Measurements from ENCODE around the gene SND1.
A peak's percentile ranks its signal among the peaks of the same experiment; 100 is the strongest.

Gene SND1

DNA sequence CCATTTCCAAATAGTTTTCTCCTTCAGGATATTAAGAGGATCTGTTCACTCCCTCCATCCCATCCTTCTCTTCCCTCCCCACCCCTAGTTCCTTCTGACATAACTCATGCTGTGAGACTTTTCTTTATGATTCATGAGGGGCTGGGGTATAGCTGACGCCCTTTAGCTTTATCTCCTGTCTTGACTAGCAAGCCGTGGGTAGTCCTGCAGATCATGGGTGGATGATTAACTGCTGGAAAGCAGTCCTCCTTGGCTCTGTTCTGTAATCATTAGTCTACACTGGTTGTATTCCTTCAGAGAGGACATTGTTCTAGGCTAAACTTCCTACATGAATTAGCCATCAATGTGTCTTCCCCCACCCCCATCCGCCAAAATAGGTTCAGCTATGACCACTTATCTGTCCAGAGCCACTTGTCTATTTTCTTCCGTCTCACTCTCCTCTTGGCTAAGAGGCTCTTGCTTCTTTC, 243.9 kb downstream of the SND1 start:
- TF ChIP-seq, protein P1, sequence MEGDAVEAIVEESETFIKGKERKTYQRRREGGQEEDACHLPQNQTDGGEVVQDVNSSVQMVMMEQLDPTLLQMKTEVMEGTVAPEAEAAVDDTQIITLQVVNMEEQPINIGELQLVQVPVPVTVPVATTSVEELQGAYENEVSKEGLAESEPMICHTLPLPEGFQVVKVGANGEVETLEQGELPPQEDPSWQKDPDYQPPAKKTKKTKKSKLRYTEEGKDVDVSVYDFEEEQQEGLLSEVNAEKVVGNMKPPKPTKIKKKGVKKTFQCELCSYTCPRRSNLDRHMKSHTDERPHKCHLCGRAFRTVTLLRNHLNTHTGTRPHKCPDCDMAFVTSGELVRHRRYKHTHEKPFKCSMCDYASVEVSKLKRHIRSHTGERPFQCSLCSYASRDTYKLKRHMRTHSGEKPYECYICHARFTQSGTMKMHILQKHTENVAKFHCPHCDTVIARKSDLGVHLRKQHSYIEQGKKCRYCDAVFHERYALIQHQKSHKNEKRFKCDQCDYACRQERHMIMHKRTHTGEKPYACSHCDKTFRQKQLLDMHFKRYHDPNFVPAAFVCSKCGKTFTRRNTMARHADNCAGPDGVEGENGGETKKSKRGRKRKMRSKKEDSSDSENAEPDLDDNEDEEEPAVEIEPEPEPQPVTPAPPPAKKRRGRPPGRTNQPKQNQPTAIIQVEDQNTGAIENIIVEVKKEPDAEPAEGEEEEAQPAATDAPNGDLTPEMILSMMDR (IDR thresholded peaks at IDR 0.05; ENCODE audit: extremely low read depth, missing control alignments), result no peak
- DNase-seq (ENCODE audit: low spot score), result no peak

DNA sequence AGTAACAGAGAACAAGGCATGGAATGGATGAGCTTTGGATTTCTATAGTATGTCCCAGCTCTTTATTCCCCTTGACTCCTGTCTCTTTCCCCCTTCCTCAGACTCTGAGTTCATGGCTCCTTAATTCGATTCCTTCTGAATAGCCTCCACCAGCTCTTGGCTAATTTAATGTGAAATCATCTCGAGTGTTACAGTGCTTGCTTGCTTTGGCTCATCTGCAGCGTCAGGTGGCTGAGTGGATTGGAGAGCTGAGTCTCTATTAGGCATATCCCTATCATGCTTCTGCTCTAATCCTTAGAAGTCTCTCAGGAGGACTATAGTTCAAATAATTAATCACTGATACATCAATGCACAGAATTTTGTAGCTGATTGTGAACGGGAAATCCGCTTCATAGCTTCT, 244.7 kb downstream of the SND1 start:
- TF ChIP-seq, protein P1 (IDR thresholded peaks at IDR 0.05; ENCODE audit: extremely low read depth, missing control alignments), result no peak

DNA sequence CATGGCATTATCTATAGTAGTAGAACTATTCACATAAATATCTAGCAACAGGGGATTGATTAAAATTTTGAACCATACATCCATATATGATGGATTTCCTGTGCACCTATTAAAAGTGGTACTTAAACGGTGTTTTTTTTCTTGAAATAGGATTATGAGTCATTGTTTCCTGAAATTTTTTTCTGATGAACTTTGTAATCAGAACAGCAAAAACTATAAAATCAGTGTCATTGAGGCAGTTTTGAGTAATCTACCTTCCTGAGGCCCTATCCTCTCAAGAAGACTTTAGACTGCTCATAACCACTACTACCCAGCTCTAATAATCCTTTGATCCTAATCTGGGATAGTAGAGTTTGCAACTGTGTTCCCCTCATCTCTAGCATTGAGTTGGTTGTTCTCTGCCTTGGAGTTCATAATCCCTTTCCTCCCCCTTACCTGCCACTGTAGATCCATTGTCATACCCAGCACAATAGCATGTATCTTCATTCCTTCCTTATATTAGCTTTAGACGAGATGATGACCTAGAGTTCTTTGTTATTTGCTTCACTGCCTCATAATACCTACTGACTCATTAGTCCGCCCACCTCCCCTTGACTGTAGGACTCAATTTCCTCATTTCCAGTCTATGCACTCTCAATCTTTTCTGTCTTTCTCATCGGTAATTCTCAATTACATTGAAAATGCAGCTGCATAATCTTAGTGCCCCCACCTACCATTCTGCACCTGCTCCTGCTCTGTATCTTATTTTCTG, 245.9 kb downstream of the SND1 start:
- DNase-seq (ENCODE audit: low spot score), result no peak
- TF ChIP-seq, protein P1 (IDR thresholded peaks at IDR 0.05; ENCODE audit: extremely low read depth, missing control alignments), result no peak

More for the DNA sequence above, 244.7 kb downstream of the SND1 start:
- DNase-seq (ENCODE audit: low spot score), result no peak

DNA sequence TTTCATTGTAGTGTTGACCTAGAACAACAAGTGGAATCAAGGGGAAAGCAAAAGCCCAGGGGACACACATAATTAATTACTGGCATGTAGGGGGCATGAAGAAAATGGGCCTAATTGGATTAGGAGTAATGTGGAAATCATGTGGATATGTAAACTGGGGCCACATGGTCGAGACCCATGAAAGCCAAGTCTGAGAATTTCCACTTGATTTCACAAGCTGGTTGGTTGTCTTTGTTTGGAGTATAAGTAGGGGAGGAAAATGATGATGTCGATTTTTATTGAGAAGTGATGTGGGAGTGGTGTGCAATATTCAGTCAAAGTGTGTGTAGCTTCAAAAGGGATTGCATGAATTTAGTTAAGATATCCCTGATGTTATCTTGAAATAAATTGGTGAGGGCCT, 247.4 kb downstream of the SND1 start:
- TF ChIP-seq, protein P1 (IDR thresholded peaks at IDR 0.05; ENCODE audit: extremely low read depth, missing control alignments), result no peak
- no peak for DNase-seq (ENCODE audit: low spot score)

DNA sequence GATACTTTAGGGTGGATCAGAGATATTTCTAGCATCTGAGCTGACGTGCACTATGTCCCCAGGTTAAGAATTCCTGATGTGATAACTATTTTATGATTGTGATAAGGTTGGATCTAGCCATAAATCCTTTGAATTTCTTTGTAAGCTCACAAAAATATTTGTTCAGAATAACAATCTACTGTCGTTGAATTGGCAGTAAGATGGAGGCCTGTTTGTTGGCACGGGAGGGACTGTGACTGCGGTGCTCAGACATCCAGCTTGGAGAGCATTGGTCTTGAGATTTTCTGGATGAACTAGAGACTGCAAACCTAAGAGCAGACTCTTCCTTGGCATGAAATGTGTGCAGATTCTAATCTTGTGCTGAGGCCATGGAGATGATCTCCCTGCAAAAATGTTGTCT, 248.1 kb downstream of the SND1 start:
- TF ChIP-seq, protein P1 (IDR thresholded peaks at IDR 0.05; ENCODE audit: extremely low read depth, missing control alignments), result no peak
- no peak for DNase-seq (ENCODE audit: low spot score)

DNA sequence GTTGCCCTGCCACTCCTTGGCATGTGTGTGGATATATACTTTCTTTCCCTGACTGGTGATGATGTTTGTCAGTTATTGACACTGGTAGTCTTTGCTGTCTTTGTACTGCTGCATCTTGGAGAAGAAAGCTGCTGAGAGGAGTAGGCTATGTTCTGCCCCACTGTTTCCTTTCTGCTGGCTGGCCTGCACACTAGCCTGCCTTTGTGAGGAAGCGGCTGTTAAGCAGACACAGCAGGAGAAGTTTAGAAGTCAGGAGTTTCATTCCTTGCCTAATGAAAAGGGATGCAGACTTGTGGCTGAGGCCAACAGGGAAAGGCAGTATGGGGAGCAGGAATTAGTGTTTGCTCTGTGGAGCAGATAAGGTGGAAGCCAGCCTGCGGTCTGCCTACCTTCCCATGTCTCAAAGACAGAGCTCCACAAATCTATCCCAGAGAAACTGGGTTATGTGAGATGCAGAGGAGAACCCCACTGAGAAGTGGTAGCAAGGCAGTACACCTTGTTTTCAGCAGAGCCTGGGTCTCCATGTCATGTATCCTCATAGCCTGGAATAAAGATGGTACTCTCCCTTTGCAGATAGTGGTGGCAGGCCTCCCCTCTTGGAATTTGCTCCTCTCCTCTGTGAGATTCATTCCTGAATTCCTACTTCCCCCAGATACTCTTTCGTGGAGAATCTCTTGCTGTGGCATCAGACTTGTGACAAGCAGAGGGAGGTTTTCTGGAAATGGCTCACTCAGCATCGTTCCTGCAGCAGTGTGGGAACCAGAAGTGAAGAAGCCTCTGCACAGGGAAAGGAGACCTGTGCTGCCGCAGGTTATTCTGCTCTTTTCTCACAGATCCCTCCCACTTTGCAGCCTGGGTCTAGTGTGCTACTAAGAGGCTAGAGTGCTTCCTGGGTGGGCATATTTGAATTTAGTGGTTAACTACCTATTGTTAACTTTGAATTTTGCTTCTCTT, 249.0 kb downstream of the SND1 start:
- DNase-seq (ENCODE audit: low spot score), result peak; percentile 17
- TF ChIP-seq, protein P1 (IDR thresholded peaks at IDR 0.05; ENCODE audit: extremely low read depth, missing control alignments), result no peak

Measured in GM20000 (cell line).